ENCODE results near the gene LRRC10B. TPM values are rescaled to one million over a fixed set of nuclear protein-coding genes. Genes with fewer than 3 reads are reported as not detected.

Gene LRRC10B
- total and polyA plus RNA-seq, 2 of the 8 experiments (the other 6 are each of a cell fraction or from before 2014, with no cell fraction given): 0.47 to 0.71 TPM

DNA sequence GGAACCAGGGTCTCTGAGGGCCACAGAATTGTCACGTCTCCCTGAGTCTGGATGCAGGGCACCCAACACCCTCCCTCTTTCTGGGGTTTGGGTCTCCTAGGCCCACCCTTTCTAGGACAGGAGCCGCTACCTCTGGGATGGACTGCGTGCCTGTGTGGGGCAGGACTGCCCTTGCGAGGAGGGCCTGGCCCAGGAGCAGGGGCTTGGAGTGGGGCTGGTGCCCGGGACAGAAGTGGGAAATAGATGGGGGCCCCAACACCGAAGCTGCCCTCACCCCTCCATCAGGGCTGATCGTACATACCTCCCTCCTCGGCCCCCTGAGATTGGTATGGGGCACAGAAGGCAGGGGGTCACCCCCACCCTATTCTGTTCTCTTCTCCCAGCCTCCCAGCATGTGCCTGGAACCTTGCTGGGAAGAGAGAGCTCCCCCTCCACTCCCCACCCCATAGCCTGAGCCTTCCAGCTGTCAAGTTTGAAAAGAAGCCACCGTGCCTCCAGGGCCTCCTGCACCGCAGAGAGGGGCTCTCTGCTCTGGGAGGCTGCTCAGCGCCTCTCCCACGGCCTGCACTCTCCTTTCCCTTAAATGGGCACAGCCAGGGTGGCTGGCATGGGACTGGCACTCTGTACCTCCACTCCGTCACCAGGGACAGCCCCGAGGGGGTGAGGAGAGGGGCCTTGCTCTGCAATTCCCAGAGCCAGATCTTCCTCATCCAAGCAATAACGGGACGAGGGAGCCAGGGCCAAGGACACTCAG, 1.8 kb downstream of the LRRC10B start (continued):
- TF ChIP-seq USF2 (IDR thresholded peaks at IDR 0.05; ENCODE audit: low read length) (no peak), HDAC6 (IDR thresholded peaks at IDR 0.05; ENCODE audit: low read depth, low read length) (no peak), SIX5 (IDR thresholded peaks at IDR 0.05; ENCODE audit: low read depth, low read length) (no peak), SUZ12 (IDR thresholded peaks at IDR 0.05; ENCODE audit: low read length) (no peak)
